HFFc6 (cell line): ENCODE data around the gene PRPF31. TPM values are rescaled to one million over a fixed set of nuclear protein-coding genes. Genes with fewer than 3 reads are reported as not detected.

Source experiments
- DNase-seq: peaks from one replicate; pipeline ENCODE4 v3.0.0-alpha.2; 2018
- H3K27ac Mint-ChIP-seq: 2 replicates; pipeline ENCODE4 v1.8.0; 2020; ENCODE audit warnings: mild to moderate bottlenecking, mixed read lengths
- H3K27me3 Mint-ChIP-seq: 2 replicates; pipeline ENCODE4 v1.8.0; 2021; ENCODE audit warnings: mild to moderate bottlenecking, moderate library complexity, mixed read lengths; ENCODE audit not compliant: insufficient read depth
- H3K36me3 Mint-ChIP-seq: 2 replicates; pipeline ENCODE4 v1.8.0; 2021; ENCODE audit warnings: low read depth, mixed read lengths
- H3K4me1 Mint-ChIP-seq: 2 replicates; pipeline ENCODE4 v1.8.0; 2020; ENCODE audit warnings: low read depth, mixed read lengths
- H3K4me3 Mint-ChIP-seq: 2 replicates; pipeline ENCODE4 v1.8.0; 2020; ENCODE audit warnings: mild to moderate bottlenecking, moderate library complexity, mixed read lengths
- H3K9me3 Mint-ChIP-seq: 2 replicates; pipeline ENCODE4 v1.8.0; 2020; ENCODE audit warnings: mild to moderate bottlenecking, mixed read lengths
- total RNA-seq, 6 experiments: library from RNA; stranded (reverse); fragmentation: NEBNext Ultra II Directional; extraction: Animal tissue kit (Norgen Biotek cat#: 25700); gene quantifications; 2 replicates in 1 of 6; 3 replicates in 5 of 6; pipeline ENCODE4 v1.2.3, GENCODE V29; 2021
- TF ChIP-seq, protein P1 (sequence below): fragments of 200-600 bp; sonication (generic); IDR thresholded peaks from 2 replicates; pipeline ENCODE4 v1.5.0; 2021; ENCODE audit warnings: antibody characterized with exemption, mild to moderate bottlenecking

PRPF31 gene
- total RNA-seq, 6 experiments from 2014 or later = 66.1 to 92.5 (median 83.6) TPM

DNA sequence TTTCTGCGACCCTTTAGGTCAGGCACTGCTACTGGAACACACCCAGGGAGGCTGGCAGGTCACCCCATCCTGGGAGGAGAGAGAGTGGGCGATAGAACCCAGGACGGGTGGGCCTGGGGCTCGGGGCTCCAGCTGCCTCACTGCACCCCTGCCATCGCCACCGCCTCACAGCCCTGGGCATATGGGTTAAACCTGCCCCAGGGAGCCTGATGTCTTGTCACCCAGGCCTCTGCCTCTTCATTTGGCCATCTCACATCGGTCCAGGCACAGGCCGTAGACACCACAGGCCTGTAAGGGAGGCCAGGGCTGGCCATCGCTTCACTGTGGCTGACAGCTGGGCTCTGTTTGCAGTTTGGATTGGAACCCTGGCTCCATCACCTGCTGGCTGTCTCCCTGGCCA is 10.2 kb downstream of the PRPF31 start:
- Mint-ChIP-seq H3K27me3 (peaks cover 2% of the 10 kb centered on the region; the same call in 1 of the 2 replicates), H3K4me1 (no peaks in the 10 kb centered on the region), H3K9me3 (no peaks in the 10 kb centered on the region), H3K36me3 (peaks cover 8% of the 10 kb centered on the region), H3K4me3 (no peak overlapping the region), H3K27ac (no peak overlapping the region)
- DNase-seq = no peak
- TF ChIP-seq, protein P1, sequence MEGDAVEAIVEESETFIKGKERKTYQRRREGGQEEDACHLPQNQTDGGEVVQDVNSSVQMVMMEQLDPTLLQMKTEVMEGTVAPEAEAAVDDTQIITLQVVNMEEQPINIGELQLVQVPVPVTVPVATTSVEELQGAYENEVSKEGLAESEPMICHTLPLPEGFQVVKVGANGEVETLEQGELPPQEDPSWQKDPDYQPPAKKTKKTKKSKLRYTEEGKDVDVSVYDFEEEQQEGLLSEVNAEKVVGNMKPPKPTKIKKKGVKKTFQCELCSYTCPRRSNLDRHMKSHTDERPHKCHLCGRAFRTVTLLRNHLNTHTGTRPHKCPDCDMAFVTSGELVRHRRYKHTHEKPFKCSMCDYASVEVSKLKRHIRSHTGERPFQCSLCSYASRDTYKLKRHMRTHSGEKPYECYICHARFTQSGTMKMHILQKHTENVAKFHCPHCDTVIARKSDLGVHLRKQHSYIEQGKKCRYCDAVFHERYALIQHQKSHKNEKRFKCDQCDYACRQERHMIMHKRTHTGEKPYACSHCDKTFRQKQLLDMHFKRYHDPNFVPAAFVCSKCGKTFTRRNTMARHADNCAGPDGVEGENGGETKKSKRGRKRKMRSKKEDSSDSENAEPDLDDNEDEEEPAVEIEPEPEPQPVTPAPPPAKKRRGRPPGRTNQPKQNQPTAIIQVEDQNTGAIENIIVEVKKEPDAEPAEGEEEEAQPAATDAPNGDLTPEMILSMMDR = no peak

DNA sequence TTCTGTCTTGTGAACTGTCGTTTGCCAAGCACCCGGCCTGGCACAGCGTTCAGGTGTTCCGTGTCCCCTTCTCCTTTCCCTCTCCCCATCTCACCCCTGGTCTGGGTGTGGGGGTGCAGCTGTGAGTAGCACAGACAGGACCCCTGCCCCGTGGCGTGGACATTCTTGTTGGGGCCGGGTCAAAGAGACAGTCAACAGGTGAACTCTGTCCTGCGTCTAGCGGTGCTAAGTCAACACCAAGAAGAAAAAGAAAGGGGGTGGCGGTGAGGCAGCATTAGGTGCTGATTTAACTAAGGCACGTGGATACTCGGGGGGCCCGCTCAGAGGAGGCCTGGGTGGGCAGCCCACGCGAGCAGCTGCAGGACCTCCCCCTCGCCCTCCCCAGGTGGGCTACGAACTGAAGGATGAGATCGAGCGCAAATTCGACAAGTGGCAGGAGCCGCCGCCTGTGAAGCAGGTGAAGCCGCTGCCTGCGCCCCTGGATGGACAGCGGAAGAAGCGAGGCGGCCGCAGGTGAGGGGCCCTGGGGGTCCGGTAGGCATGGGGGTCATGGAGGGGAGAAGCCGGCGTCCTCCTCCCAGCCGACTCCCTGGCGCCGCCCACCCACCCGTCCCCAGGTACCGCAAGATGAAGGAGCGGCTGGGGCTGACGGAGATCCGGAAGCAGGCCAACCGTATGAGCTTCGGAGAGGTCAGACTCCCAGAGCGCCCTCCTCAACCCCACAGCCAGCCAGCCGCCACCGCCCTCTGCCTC is 12.3 kb downstream of the PRPF31 start:
- Mint-ChIP-seq H3K36me3 (peaks cover 8% of the 10 kb centered on the region), H3K27ac (no peak overlapping the region), H3K27me3 (no peaks in the 10 kb centered on the region; the same call in 1 of the 2 replicates), H3K4me1 (no peaks in the 10 kb centered on the region), H3K9me3 (no peaks in the 10 kb centered on the region), H3K4me3 (no peak overlapping the region)
- no peak for DNase-seq
- TF ChIP-seq, protein P1 = no peak

- no peak overlapping the region for H3K4me3 Mint-ChIP-seq
- H3K9me3 Mint-ChIP-seq = no peaks in the 10 kb centered on the region
- H3K36me3 Mint-ChIP-seq = peaks cover 8% of the 10 kb centered on the region
- H3K27me3 Mint-ChIP-seq = no peaks in the 10 kb centered on the region; the same call in 1 of the 2 replicates
- no peaks in the 10 kb centered on the region for H3K4me1 Mint-ChIP-seq
- DNase-seq = no peak
- H3K27ac Mint-ChIP-seq = no peak overlapping the region
- TF ChIP-seq, protein P1 = no peak
Observed at GRCh38 chr19:54128441-54128725, 12.8 kb downstream of the PRPF31 start.

GRCh38 chr19:54128796-54129616 is 13.5 kb downstream of the PRPF31 start:
- no peak for DNase-seq
- Mint-ChIP-seq H3K36me3 (peaks cover 8% of the 10 kb centered on the region), H3K9me3 (no peaks in the 10 kb centered on the region), H3K27me3 (no peaks in the 10 kb centered on the region; the same call in 1 of the 2 replicates), H3K27ac (no peak overlapping the region), H3K4me3 (no peak overlapping the region), H3K4me1 (no peaks in the 10 kb centered on the region)
- TF ChIP-seq, protein P1 = no peak

DNA sequence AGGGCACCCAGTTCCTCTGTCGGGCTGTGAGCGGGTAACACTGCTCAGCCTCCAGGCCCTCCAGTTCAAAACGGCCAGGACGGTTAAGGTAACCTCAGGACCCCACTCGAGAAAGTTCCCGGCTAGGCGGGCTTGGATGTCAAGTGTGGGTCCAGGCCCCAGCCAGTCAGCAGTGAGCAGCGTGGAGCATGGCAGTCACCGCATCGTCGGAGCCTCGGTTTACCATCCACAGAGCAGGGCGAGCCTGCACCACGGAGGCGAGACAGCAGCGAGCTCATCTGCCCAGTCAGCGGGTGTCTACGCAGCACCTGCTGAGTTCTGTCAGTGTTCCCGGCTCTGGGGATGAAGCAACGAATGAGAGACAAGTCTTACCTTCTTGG is 14.1 kb downstream of the PRPF31 start:
- no peaks in the 10 kb centered on the region for H3K4me1 Mint-ChIP-seq
- DNase-seq = no peak
- TF ChIP-seq, protein P1 = no peak
- H3K4me3 Mint-ChIP-seq = no peak overlapping the region
- no peaks in the 10 kb centered on the region for H3K9me3 Mint-ChIP-seq
- H3K27me3 Mint-ChIP-seq = no peaks in the 10 kb centered on the region; the same call in none of the 2 replicates
- H3K36me3 Mint-ChIP-seq = peaks cover 8% of the 10 kb centered on the region
- no peak overlapping the region for H3K27ac Mint-ChIP-seq
